Panc1 (cell line): ENCODE measurements around the gene EBP. TPM values are rescaled to one million over a fixed set of nuclear protein-coding genes. Genes with fewer than 3 reads are reported as not detected.
"Not testable (repeated sequence)": the region's sequence is repeated elsewhere in the genome, so short reads cannot be mapped to it uniquely, and the experiment has no call there.

ENCODE experiments used
- ATAC-seq: fragments of 200-7000 bp; cut with Tn5 transposase; 2 replicates; pipeline ENCODE4 v1.9.1; 2020; ENCODE audit warnings: mild to moderate bottlenecking, moderate library complexity
- BruUV-seq: library from RNA; stranded (reverse); fragments of 400-500 nt; replicated peaks from 2 replicates; lab custom pipeline; 2021; lab: Mats Ljungman, UMichigan
- CTCF ChIA-PET: fragments of 300-600 bp; sonication (Branson Sonifier 250); formaldehyde crosslinking; loops from one replicate; lab custom pipeline; 2022; ENCODE audit warnings: antibody characterized with exemption; lab: Charles Lee
- POLR2A ChIA-PET: fragments of 300-600 bp; sonication (Branson Sonifier 250); formaldehyde crosslinking; loops from one replicate; lab custom pipeline; 2022; ENCODE audit warnings: antibody characterized with exemption; lab: Charles Lee
- DNase-seq: peaks from one replicate; pipeline ENCODE4 v3.0.0-alpha.2; 2010; ENCODE audit warnings: low read depth, low spot score
- H3K27ac ChIP-seq: 2 replicates; pipeline ENCODE4 v1.5.1; 2011; ENCODE audit warnings: mild to moderate bottlenecking, low read length, inconsistent platforms
- H3K27me3 ChIP-seq: fragments of 200-500 bp; sonication (Bioruptor generic); 2 replicates; pipeline ENCODE4 v1.6.0; 2014; ENCODE audit warnings: low read length, inconsistent platforms; ENCODE audit not compliant: control insufficient read depth, insufficient read depth
- H3K36me3 ChIP-seq: fragments of 200-500 bp; sonication (Bioruptor generic); 2 replicates; pipeline ENCODE4 v1.5.1; 2014; ENCODE audit warnings: inconsistent platforms, mild to moderate bottlenecking, low read length, moderate library complexity; ENCODE audit not compliant: control insufficient read depth, insufficient read depth
- H3K4me1 ChIP-seq: 2 replicates; pipeline ENCODE4 v1.5.1; 2011; ENCODE audit warnings: inconsistent platforms, mild to moderate bottlenecking, low read length, moderate library complexity; ENCODE audit not compliant: control insufficient read depth, insufficient read depth
- H3K4me3 ChIP-seq, 2 experiments: 2 replicates each; pipeline ENCODE4 v1.5.1; 2011 to 2012; ENCODE audit warnings: low read depth in 2 of 2, low read length in 2 of 2, mild to moderate bottlenecking in 2 of 2, inconsistent platforms in 1 of 2, moderate library complexity in 1 of 2
- H3K9me3 ChIP-seq: fragments of 200-500 bp; sonication (Bioruptor generic); 2 replicates; pipeline ENCODE4 v1.5.1; 2014; ENCODE audit warnings: low read depth, mild to moderate bottlenecking, inconsistent platforms, low read length, moderate library complexity; ENCODE audit not compliant: control insufficient read depth, insufficient read depth
- POLR2AphosphoS5 ChIP-seq: IDR thresholded peaks from 2 replicates; pipeline ENCODE4 v1.6.1; 2012; ENCODE audit warnings: mild to moderate bottlenecking, low read depth, low read length, moderate library complexity
- SIN3A ChIP-seq: IDR thresholded peaks from 2 replicates; pipeline ENCODE4 v1.6.1; 2012; ENCODE audit warnings: low read depth, mild to moderate bottlenecking, low read length, moderate library complexity, borderline replicate concordance; ENCODE audit not compliant: insufficient read depth
- TCF7L2 ChIP-seq: IDR thresholded peaks from 2 replicates; pipeline ENCODE4 v1.6.1; 2011; ENCODE audit warnings: mild to moderate bottlenecking, low read depth, low read length, inconsistent platforms
- in situ Hi-C: cut with HindIII; loops from 2 replicates; pipeline ENCODE4 v1.10.0; 2016; ENCODE audit warnings: low sequenced_read_pairs, low pct_unique_long_range_greater_than_20kb
- intact Hi-C: fragments of 100-400 bp; cut with micrococcal nuclease; formaldehyde crosslinking; loops from one replicate; pipeline ENCODE4 v1.10.0; 2022; ENCODE audit not compliant: unreplicated experiment
- total RNA-seq: library from RNA; stranded (reverse); gene quantifications from one replicate; pipeline ENCODE4 v1.2.1, GENCODE V29; 2021; ENCODE audit not compliant: unreplicated experiment
- TF ChIP-seq, protein P1 (sequence below), 2 experiments: IDR thresholded peaks; 2 replicates each; pipeline ENCODE4 v1.6.1; 2011 to 2012; ENCODE audit warnings: low read depth in 2 of 2, control low read depth in 1 of 2, low read length in 1 of 2, mild to moderate bottlenecking in 1 of 2, moderate library complexity in 1 of 2; ENCODE audit not compliant: insufficient read depth in 1 of 2
- TF ChIP-seq, protein P2 (sequence below): fragments of 450-650 bp; IDR thresholded peaks from 2 replicates; pipeline ENCODE4 v1.5.1; 2017; ENCODE audit warnings: mild to moderate bottlenecking

EBP gene
- total RNA-seq, 1 experiment from 2014 or later: 157 TPM

DNA sequence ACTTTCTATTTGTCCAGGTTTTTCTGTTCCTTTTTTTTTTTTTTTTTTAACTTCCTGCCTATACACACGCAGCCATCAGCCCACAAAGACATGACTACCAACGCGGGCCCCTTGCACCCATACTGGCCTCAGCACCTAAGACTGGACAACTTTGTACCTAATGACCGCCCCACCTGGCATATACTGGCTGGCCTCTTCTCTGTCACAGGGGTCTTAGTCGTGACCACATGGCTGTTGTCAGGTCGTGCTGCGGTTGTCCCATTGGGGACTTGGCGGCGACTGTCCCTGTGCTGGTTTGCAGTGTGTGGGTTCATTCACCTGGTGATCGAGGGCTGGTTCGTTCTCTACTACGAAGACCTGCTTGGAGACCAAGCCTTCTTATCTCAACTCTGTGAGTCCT lies 2.1 kb downstream of the EBP start:
- DNase-seq: no peak
- POLR2A ChIA-PET: interaction anchor here (0.7 kb wide), 1 partner anchor 20 kb away, joined by 3 read pairs; no protein-coding TSS in a partner anchor
- H3K4me3 ChIP-seq: no peak overlapping the region
- H3K27ac ChIP-seq: no peak overlapping the region
- intact Hi-C loops: no loop called here
- CTCF ChIA-PET: no interaction called here
- no peaks in the 10 kb centered on the region; the same call in 1 of the 2 replicates for H3K36me3 ChIP-seq
- ATAC-seq: no peak
- TF ChIP-seq TCF7L2 (no peak), POLR2AphosphoS5 (no peak), SIN3A (no peak)
- TF ChIP-seq, protein P1, sequence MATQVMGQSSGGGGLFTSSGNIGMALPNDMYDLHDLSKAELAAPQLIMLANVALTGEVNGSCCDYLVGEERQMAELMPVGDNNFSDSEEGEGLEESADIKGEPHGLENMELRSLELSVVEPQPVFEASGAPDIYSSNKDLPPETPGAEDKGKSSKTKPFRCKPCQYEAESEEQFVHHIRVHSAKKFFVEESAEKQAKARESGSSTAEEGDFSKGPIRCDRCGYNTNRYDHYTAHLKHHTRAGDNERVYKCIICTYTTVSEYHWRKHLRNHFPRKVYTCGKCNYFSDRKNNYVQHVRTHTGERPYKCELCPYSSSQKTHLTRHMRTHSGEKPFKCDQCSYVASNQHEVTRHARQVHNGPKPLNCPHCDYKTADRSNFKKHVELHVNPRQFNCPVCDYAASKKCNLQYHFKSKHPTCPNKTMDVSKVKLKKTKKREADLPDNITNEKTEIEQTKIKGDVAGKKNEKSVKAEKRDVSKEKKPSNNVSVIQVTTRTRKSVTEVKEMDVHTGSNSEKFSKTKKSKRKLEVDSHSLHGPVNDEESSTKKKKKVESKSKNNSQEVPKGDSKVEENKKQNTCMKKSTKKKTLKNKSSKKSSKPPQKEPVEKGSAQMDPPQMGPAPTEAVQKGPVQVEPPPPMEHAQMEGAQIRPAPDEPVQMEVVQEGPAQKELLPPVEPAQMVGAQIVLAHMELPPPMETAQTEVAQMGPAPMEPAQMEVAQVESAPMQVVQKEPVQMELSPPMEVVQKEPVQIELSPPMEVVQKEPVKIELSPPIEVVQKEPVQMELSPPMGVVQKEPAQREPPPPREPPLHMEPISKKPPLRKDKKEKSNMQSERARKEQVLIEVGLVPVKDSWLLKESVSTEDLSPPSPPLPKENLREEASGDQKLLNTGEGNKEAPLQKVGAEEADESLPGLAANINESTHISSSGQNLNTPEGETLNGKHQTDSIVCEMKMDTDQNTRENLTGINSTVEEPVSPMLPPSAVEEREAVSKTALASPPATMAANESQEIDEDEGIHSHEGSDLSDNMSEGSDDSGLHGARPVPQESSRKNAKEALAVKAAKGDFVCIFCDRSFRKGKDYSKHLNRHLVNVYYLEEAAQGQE (IDR thresholded peaks at IDR 0.05; ENCODE audit: insufficient read depth in 1 of 2, low read depth in 2 of 2, low read length in 1 of 2): no peak
- TF ChIP-seq, protein P2, sequence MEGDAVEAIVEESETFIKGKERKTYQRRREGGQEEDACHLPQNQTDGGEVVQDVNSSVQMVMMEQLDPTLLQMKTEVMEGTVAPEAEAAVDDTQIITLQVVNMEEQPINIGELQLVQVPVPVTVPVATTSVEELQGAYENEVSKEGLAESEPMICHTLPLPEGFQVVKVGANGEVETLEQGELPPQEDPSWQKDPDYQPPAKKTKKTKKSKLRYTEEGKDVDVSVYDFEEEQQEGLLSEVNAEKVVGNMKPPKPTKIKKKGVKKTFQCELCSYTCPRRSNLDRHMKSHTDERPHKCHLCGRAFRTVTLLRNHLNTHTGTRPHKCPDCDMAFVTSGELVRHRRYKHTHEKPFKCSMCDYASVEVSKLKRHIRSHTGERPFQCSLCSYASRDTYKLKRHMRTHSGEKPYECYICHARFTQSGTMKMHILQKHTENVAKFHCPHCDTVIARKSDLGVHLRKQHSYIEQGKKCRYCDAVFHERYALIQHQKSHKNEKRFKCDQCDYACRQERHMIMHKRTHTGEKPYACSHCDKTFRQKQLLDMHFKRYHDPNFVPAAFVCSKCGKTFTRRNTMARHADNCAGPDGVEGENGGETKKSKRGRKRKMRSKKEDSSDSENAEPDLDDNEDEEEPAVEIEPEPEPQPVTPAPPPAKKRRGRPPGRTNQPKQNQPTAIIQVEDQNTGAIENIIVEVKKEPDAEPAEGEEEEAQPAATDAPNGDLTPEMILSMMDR: no peak
- no peaks in the 10 kb centered on the region for H3K9me3 ChIP-seq
- in situ Hi-C loops: no loop called here
- BruUV-seq: TSS peak; percentile 72
- no peaks in the 10 kb centered on the region for H3K27me3 ChIP-seq
- H3K4me1 ChIP-seq: no peaks in the 10 kb centered on the region; the same call in 1 of the 2 replicates

DNA sequence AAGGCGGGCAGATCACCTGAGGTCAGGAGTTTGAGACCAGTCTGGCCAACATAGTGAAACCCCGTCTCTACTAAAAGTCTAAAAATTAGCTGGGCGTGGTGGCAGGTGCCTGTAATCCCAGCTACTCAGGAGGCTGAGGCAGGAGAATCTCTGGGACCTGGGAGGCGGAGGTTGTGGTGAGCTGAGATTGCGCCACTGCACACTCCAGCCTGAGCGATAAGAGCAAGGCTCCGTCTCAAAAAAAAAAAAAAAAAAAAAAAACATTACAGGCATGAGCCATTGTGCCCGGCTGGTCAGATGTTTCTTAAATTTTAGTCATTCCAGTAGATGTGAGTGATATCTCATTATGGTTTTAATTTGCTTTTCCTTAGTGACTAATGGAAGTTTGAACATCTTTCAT lies 4.2 kb downstream of the EBP start:
- in situ Hi-C loops, POLR2A ChIA-PET, H3K4me1 ChIP-seq, DNase-seq, H3K27me3 ChIP-seq, H3K9me3 ChIP-seq, intact Hi-C loops, CTCF ChIA-PET, H3K4me3 ChIP-seq, BruUV-seq, H3K36me3 ChIP-seq, ATAC-seq, H3K27ac ChIP-seq: not testable (repeated sequence)

DNA sequence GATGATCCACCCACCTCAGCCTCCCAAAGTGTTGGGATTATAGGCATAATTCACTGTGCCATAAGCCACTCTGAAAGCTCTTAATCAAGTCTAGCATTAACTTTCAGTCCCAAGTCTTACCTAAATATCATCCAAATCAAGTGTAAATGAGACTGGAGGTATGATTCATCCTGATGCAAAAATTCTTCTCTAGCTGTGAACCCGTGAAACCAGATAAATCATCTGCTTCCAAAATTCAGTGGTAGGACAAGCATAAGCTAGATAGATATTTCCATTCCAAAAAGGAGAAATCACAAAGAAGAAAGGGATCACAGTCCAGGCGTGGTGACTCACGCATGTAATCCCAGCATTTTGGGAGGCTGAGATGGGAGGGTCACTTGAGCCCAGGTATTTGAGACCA lies 9.1 kb downstream of the EBP start:
- POLR2A ChIA-PET: no interaction called here
- H3K4me1 ChIP-seq: no peaks in the 10 kb centered on the region
- in situ Hi-C loops: no loop called here
- H3K9me3 ChIP-seq: no peaks in the 10 kb centered on the region
- no peaks in the 10 kb centered on the region for H3K36me3 ChIP-seq
- no peak overlapping the region for H3K4me3 ChIP-seq
- DNase-seq (no peak), ATAC-seq (no peak)
- H3K27ac ChIP-seq: no peak overlapping the region
- BruUV-seq: no TSS peak
- CTCF ChIA-PET: no interaction called here
- TF ChIP-seq, protein P2: no peak
- TF ChIP-seq, protein P1 (IDR thresholded peaks at IDR 0.05; ENCODE audit: insufficient read depth in 1 of 2, low read depth in 2 of 2, low read length in 1 of 2): no peak
- no peak for TF ChIP-seq TCF7L2
- TF ChIP-seq POLR2AphosphoS5: no peak
- TF ChIP-seq SIN3A: no peak
- intact Hi-C loops: no loop called here
- H3K27me3 ChIP-seq: no peaks in the 10 kb centered on the region
